K562 (cell line): ENCODE results near the gene AKR1C3. TPM values are rescaled to one million over a fixed set of nuclear protein-coding genes. Genes with fewer than 3 reads are reported as not detected.

Source experiments
- ATAC-seq: fragments of 200-7000 bp; cut with Tn5 transposase; 3 replicates; pipeline ENCODE4 v1.9.1; 2020; ENCODE audit warnings: moderate library complexity
- BruUV-seq: library from RNA; stranded (reverse); fragments of 400-500 nt; replicated peaks from 2 replicates; lab custom pipeline; 2021; lab: Mats Ljungman, UMichigan
- CTCF ChIA-PET: fragments of 300-600 bp; formaldehyde crosslinking; extraction: SDS; loops from one replicate; lab custom pipeline; 2021; ENCODE audit warnings: low intra/inter-chr PET ratio; lab: Yijun Ruan, JAX
- POLR2A ChIA-PET: fragments of 300-600, 350-650 bp; sonication (Branson Sonifier 250); formaldehyde crosslinking; extraction: SDS; loops from one replicate; lab custom pipeline; 2021; ENCODE audit warnings: antibody characterized with exemption, inconsistent platforms; lab: Yijun Ruan, JAX
- DNase-seq, 4 experiments: peaks; one replicate each; pipeline versions ENCODE4 v3.0.0 to v3.0.0-alpha.2; 2011 to 2018; ENCODE audit warnings: low spot score in 3 of 4, mixed read lengths in 3 of 4; ENCODE audit errors: extremely low read depth in 1 of 4
- FAIRE-seq: peaks from 2 replicates; lab custom pipeline; 2011; peaks lifted over from hg19 to GRCh38; lab: Jason Lieb, UNC
- H2AFZ ChIP-seq: 2 replicates; pipeline ENCODE4 v1.6.0; 2011; ENCODE audit warnings: low read depth, low read length, control low read depth, inconsistent platforms
- H3K27ac ChIP-seq: fragments of 200-600 bp; 3 replicates; pipeline ENCODE4 v1.8.0; 2011; ENCODE audit warnings: low read depth, mild to moderate bottlenecking, control low read depth, inconsistent platforms, low read length, moderate library complexity, mixed read lengths; ENCODE audit errors: extremely low read depth
- H3K27me3 ChIP-seq, 2 experiments: fragments of 300-600 bp in 1 of 2; 2 replicates in 1 of 2; 3 replicates in 1 of 2; pipeline versions ENCODE4 v1.6.0 to v1.8.0; 2011; ENCODE audit warnings: inconsistent platforms in 2 of 2, low read length in 2 of 2, mild to moderate bottlenecking in 1 of 2, mixed read lengths in 1 of 2, moderate library complexity in 1 of 2; ENCODE audit not compliant: control insufficient read depth in 2 of 2, insufficient read depth in 2 of 2
- H3K36me3 ChIP-seq: fragments of 300-600 bp; 3 replicates; pipeline ENCODE4 v1.8.0; 2011; ENCODE audit warnings: mild to moderate bottlenecking, low read length, inconsistent platforms; ENCODE audit not compliant: control insufficient read depth, insufficient read depth
- H3K4me1 ChIP-seq, 2 experiments: fragments of 200-600 bp in 1 of 2; replicated peaks in 1 of 2; 2 replicates in 1 of 2; 3 replicates in 1 of 2; pipeline versions ENCODE4 v1.5.1 to v1.8.0; 2011; ENCODE audit warnings: inconsistent platforms in 2 of 2, low read length in 2 of 2, mild to moderate bottlenecking in 1 of 2, mixed read lengths in 1 of 2, moderate library complexity in 1 of 2; ENCODE audit not compliant: control insufficient read depth in 2 of 2, insufficient read depth in 2 of 2
- H3K4me2 ChIP-seq: 2 replicates; pipeline ENCODE4 v1.6.1; 2011; ENCODE audit warnings: low read length, control low read depth, inconsistent platforms, mixed read lengths; ENCODE audit not compliant: insufficient read depth
- H3K4me3 ChIP-seq: fragments of 200-600 bp; sonication (generic), shearing (Covaris generic); 2 replicates; pipeline ENCODE4 v1.5.1; 2016; ENCODE audit warnings: control low read depth, inconsistent platforms
- H3K79me2 ChIP-seq: fragments of 200-600 bp; 3 replicates; pipeline ENCODE4 v1.8.0; 2011; ENCODE audit warnings: low read length, inconsistent platforms; ENCODE audit not compliant: control insufficient read depth, insufficient read depth
- H3K9ac ChIP-seq, 2 experiments: 2 replicates each; pipeline versions ENCODE4 v1.6.0 to v1.6.1; 2011; ENCODE audit warnings: low read depth in 2 of 2, low read length in 2 of 2, control low read depth in 1 of 2, inconsistent platforms in 1 of 2, mild to moderate bottlenecking in 1 of 2, mixed read lengths in 1 of 2; ENCODE audit not compliant: insufficient read depth in 1 of 2
- H3K9me1 ChIP-seq: one replicate; pipeline ENCODE4 v1.6.0; 2011; ENCODE audit warnings: inconsistent platforms, mild to moderate bottlenecking, low read length, moderate library complexity; ENCODE audit not compliant: control insufficient read depth, insufficient read depth
- H3K9me3 ChIP-seq: replicated peaks from 2 replicates; pipeline ENCODE4 v1.5.1; 2011; ENCODE audit warnings: low read depth, low read length, inconsistent platforms; ENCODE audit not compliant: control insufficient read depth, insufficient read depth
- H4K20me1 ChIP-seq: replicated peaks from 2 replicates; pipeline ENCODE4 v1.6.1; 2011; ENCODE audit warnings: low read length, inconsistent platforms, mixed read lengths; ENCODE audit not compliant: control insufficient read depth, insufficient read depth
- ASH1L ChIP-seq: fragments of 450-650 bp; IDR thresholded peaks from 2 replicates; pipeline ENCODE4 v1.6.1; 2018; ENCODE audit warnings: borderline replicate concordance, mild to moderate bottlenecking, low read depth; ENCODE audit not compliant: partially characterized antibody
- HDGF ChIP-seq: fragments of 450-650 bp; IDR thresholded peaks from 2 replicates; pipeline ENCODE4 v1.6.1; 2016
- POLR2G ChIP-seq: fragments of 200-400 bp; formaldehyde crosslinking; IDR thresholded peaks from 2 replicates; pipeline ENCODE4 v1.6.1; 2017; ENCODE audit warnings: low read depth, mild to moderate bottlenecking, antibody characterized with exemption, low read length, moderate library complexity
- TBP ChIP-seq: optimal IDR thresholded peaks from 2 replicates; pipeline ENCODE3; 2011; ENCODE audit warnings: low read depth, low read length, improper control_type of control experiment
- ZNF311 ChIP-seq: fragments of 250-450 bp; sonication (Bioruptor Pico); IDR thresholded peaks from 2 replicates; pipeline ENCODE4 v1.4.0; 2020; ENCODE audit warnings: mild to moderate bottlenecking, moderate library complexity
- WGBS: fragments of 100-300 bp; shearing (Covaris generic); methylation state at CpG from one replicate; pipeline ENCODE4 v1.1.6; 2016; ENCODE audit warnings: low coverage, mixed read lengths; ENCODE audit not compliant: insufficient coverage; ENCODE audit errors: missing lambda C conversion rate; 5-methylcytosine and 5-hydroxymethylcytosine counted together
- in situ Hi-C: fragments of 300-500 bp; cut with MboI; formaldehyde crosslinking; loops from 4 replicates; pipeline ENCODE4 v1.15.0; 2018; ENCODE audit warnings: inconsistent platforms, mixed read lengths
- intact Hi-C: fragments of 100-400 bp; cut with micrococcal nuclease; formaldehyde crosslinking; loops from 2 replicates; pipeline ENCODE4 v1.14.2; 2022
- polyA plus RNA-seq, 8 experiments: library from polyadenylated mRNA; depleted of rRNA in 4 of 8; stranded (reverse) in 5 of 8; unstranded in 3 of 8; fragments of >200 nt; fragmentation: Nextera tagmentation in 2 of 8; fragmentation: Illumina TruSeq in 1 of 8; extraction: Ambion mirVana in 2 of 8; extraction: Trizol in 1 of 8; gene quantifications; 2 replicates each; pipeline versions ENCODE4 v1.2.1 to v1.2.3, GENCODE V29; 2011 to 2014; ENCODE audit warnings: inconsistent platforms in 1 of 8, missing spikeins in 1 of 8
- total RNA-seq, 7 experiments: library from RNA; depleted of rRNA in 6 of 7; stranded (reverse); fragments of >200 nt in 6 of 7; fragmentation: Illumina TruSeq in 2 of 7; extraction: Trizol in 2 of 7; gene quantifications; 2 replicates each; pipeline versions ENCODE4 v1.2.1 to v1.2.3, GENCODE V29; 2011 to 2021; ENCODE audit warnings: low replicate concordance in 1 of 7
- TF ChIP-seq, protein P1 (sequence below): fragments of 250-450 bp; sonication (Bioruptor Pico); IDR thresholded peaks from 2 replicates; pipeline ENCODE4 v1.8.0; 2021; ENCODE audit warnings: mild to moderate bottlenecking, moderate library complexity

Gene AKR1C3
- total and polyA plus RNA-seq, 9 of the 15 experiments (the other 6 are each of a cell fraction or from before 2014, with no cell fraction given), result 4.6 to 20.4 (median 10.1) TPM

- no TSS peak for BruUV-seq
- Histone ChIP-seq H3K79me2 (no peaks in the 10 kb centered on the region), H3K9ac (no peak overlapping the region), H3K9me3 (no peaks in the 10 kb centered on the region; the same call in 1 of the 2 replicates), H2AFZ (no peak overlapping the region), H3K4me1 (no peaks in the 10 kb centered on the region), H3K27ac (no peak overlapping the region), H4K20me1 (no peaks in the 10 kb centered on the region), H3K4me2 (no peak overlapping the region), H3K9me1 (no peaks in the 10 kb centered on the region), H3K36me3 (no peaks in the 10 kb centered on the region), H3K4me3 (no peak overlapping the region), H3K27me3 (no peaks in the 10 kb centered on the region)
- ChIA-PET POLR2A (interaction anchor here (1.2 kb wide), 1 partner anchor 16 kb away, joined by 3 read pairs; no protein-coding TSS in a partner anchor), CTCF (no interaction called here)
- ATAC-seq (no peak), DNase-seq (no peak), FAIRE-seq (no peak)
- no peak for TF ChIP-seq POLR2G
- no peak for TF ChIP-seq TBP
- TF ChIP-seq, protein P1, sequence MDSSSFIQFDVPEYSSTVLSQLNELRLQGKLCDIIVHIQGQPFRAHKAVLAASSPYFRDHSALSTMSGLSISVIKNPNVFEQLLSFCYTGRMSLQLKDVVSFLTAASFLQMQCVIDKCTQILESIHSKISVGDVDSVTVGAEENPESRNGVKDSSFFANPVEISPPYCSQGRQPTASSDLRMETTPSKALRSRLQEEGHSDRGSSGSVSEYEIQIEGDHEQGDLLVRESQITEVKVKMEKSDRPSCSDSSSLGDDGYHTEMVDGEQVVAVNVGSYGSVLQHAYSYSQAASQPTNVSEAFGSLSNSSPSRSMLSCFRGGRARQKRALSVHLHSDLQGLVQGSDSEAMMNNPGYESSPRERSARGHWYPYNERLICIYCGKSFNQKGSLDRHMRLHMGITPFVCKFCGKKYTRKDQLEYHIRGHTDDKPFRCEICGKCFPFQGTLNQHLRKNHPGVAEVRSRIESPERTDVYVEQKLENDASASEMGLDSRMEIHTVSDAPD (CRISPR knock-in tag), result no peak
- no peak for TF ChIP-seq HDGF
- TF ChIP-seq ASH1L, result no peak
- TF ChIP-seq ZNF311, result no peak
- in situ Hi-C loops, result no loop called here
- 44% methylated on average over 5 of the region's 5 CpGs for WGBS
- intact Hi-C loops, result no loop called here
Observed at GRCh38 chr10:5116621-5117020, 22.4 kb downstream of the AKR1C3 start.
